HL-60 (cell line): ENCODE data around the gene PTPRU.

Experiments
- CTCF ChIP-seq: IDR thresholded peaks from one replicate; pipeline ENCODE4 v1.5.1; 2011; ENCODE audit warnings: low read length, control low read depth, inconsistent platforms; ENCODE audit not compliant: insufficient read depth
- GABPA ChIP-seq: IDR thresholded peaks from 2 replicates; pipeline ENCODE4 v1.6.1; 2012; ENCODE audit warnings: low read depth
- POLR2AphosphoS5 ChIP-seq: IDR thresholded peaks from 2 replicates; pipeline ENCODE4 v1.6.1; 2012; ENCODE audit warnings: low read depth
- REST ChIP-seq: IDR thresholded peaks from 2 replicates; pipeline ENCODE4 v1.6.1; 2012; ENCODE audit warnings: low read depth; ENCODE audit not compliant: insufficient replicate concordance
- SPI1 ChIP-seq: IDR thresholded peaks from 2 replicates; pipeline ENCODE4 v1.6.1; 2012; ENCODE audit warnings: low read depth, mild to moderate bottlenecking, borderline replicate concordance

- TF ChIP-seq CTCF (no peak), SPI1 (no peak), POLR2AphosphoS5 (no peak), REST (no peak), GABPA (no peak)
Observed at GRCh38 chr1:29321176-29321575, 84.9 kb downstream of the PTPRU start.
